ENCODE measurements around the gene RPL27.

The RPL27 gene

DNA sequence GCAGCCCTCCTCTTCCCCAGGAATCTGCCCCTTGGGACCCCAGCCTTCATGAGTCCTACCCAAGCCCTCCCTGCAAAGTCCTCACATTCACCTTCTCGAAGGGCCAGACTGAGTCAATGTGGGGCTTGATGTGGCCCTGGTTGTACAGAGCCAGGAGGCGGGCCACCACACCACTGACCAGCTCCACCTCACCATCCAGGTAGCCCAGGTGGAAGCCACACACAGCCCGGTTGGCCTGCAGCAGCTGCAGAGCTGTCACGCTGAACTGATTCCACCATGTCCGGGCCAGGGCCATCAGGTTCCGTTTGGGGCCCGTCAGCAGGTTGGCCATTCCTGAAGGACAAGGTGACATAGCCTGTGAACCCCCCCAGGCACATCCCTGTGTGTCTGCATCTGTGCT lies 18.0 kb downstream of the RPL27 start:
- Histone ChIP-seq H3K36me3 (ENCODE audit: insufficient read depth, low read depth, low read length) (peaks cover 44% of the 10 kb centered on the region), H3K9ac (ENCODE audit: low read depth, low read length) (no peak overlapping the region), H3K4me1 (ENCODE audit: insufficient read depth, low read length) (peaks cover 12% of the 10 kb centered on the region), H3K27me3 (ENCODE audit: insufficient read depth, low read length) (no peaks in the 10 kb centered on the region), H3K4me3 (ENCODE audit: low read length) (no peak overlapping the region), H3K9me3 (ENCODE audit: insufficient read depth, low read depth, low read length) (no peaks in the 10 kb centered on the region), H3K27ac (ENCODE audit: low read length) (no peak overlapping the region)

DNA sequence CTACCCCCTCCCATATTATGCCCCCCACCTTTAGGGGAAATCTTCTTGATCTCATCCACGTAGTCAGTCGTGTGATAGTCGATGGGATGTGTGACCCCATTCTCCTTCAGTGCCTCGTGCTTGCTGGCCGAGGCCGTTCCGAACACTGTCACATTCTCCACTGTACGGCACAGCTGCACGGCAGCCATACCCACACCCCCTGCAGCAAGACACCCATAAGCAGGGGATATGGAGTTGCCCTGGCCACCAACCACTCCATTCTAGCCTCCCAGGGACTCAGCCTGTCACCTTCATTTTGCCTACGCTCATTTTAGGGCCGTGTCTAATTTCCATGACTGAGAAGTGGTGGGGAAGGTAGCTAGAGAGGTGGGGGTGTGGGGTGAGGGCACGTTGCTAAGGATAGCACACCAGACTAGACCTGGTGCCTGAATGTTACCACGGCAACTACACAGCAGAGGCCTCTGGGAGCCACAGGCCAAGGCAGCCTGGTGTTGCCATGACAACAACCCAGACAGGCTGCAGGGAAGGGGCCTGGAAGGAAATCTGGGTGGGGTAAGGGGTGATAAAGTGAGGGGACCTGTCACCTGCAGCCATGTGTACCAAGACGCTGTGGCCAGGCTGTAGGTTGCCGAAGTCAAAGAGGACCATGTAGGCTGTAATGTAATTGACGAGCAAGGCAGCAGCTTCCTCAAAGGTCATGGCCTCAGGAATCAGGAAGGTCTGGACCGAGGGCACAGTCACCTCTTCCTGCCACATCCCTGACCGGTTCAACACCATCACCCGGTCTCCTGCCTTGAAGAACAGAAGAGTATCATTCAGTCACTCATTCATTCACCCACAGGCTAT lies 20.0 kb downstream of the RPL27 start:
- Histone ChIP-seq H3K9me3 (ENCODE audit: insufficient read depth, low read depth, low read length) (no peaks in the 10 kb centered on the region), H3K4me1 (ENCODE audit: insufficient read depth, low read length) (peaks cover 12% of the 10 kb centered on the region), H3K36me3 (ENCODE audit: insufficient read depth, low read depth, low read length) (peaks cover 44% of the 10 kb centered on the region), H3K27me3 (ENCODE audit: insufficient read depth, low read length) (no peaks in the 10 kb centered on the region), H3K4me3 (ENCODE audit: low read length) (no peak overlapping the region), H3K27ac (ENCODE audit: low read length) (no peak overlapping the region), H3K9ac (ENCODE audit: low read depth, low read length) (no peak overlapping the region)

GRCh38 chr17:43018932-43019331 lies 20.7 kb downstream of the RPL27 start:
- Histone ChIP-seq H3K27me3 (ENCODE audit: insufficient read depth, low read length) (no peaks in the 10 kb centered on the region), H3K4me3 (ENCODE audit: low read length) (no peak overlapping the region), H3K36me3 (ENCODE audit: insufficient read depth, low read depth, low read length) (peaks cover 44% of the 10 kb centered on the region), H3K9ac (ENCODE audit: low read depth, low read length) (no peak overlapping the region), H3K9me3 (ENCODE audit: insufficient read depth, low read depth, low read length) (no peaks in the 10 kb centered on the region), H3K4me1 (ENCODE audit: insufficient read depth, low read length) (peaks cover 12% of the 10 kb centered on the region), H3K27ac (ENCODE audit: low read length) (no peak overlapping the region)

DNA sequence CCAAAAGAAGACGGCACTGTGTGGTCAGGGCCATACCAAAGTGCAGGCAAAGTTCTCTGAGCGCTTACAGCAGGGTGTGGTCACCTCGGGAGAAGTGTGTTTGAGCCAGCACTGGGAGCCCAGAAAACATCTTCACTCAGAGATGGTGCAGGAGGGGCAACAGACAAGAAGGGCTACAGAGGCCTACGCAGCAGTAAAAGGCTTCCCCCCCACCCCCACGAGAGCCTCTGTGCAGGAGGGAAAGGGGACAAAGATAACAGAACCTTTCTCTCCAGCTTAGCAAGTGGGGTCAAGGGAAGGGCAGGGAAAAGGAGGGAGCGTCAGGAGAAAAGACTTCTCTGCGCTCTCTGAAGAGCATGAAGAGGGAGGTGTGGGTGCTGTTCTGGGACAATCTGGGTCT lies 21.2 kb downstream of the RPL27 start:
- Histone ChIP-seq H3K9me3 (ENCODE audit: insufficient read depth, low read depth, low read length) (no peaks in the 10 kb centered on the region), H3K9ac (ENCODE audit: low read depth, low read length) (peak overlapping the region; percentile 39; the same call in 1 of the 2 replicates), H3K27me3 (ENCODE audit: insufficient read depth, low read length) (no peaks in the 10 kb centered on the region), H3K4me1 (ENCODE audit: insufficient read depth, low read length) (peaks cover 12% of the 10 kb centered on the region), H3K36me3 (ENCODE audit: insufficient read depth, low read depth, low read length) (peaks cover 39% of the 10 kb centered on the region), H3K4me3 (ENCODE audit: low read length) (no peak overlapping the region), H3K27ac (ENCODE audit: low read length) (no peak overlapping the region)

GRCh38 chr17:43020030-43020621 lies 21.9 kb downstream of the RPL27 start:
- Histone ChIP-seq H3K9me3 (ENCODE audit: insufficient read depth, low read depth, low read length) (no peaks in the 10 kb centered on the region), H3K9ac (ENCODE audit: low read depth, low read length) (peak overlapping the region; percentile 39; the same call in 1 of the 2 replicates), H3K4me3 (ENCODE audit: low read length) (peak overlapping the region; percentile 40), H3K27me3 (ENCODE audit: insufficient read depth, low read length) (no peaks in the 10 kb centered on the region), H3K4me1 (ENCODE audit: insufficient read depth, low read length) (peaks cover 12% of the 10 kb centered on the region), H3K27ac (ENCODE audit: low read length) (peak overlapping the region; percentile 46), H3K36me3 (ENCODE audit: insufficient read depth, low read depth, low read length) (peaks cover 32% of the 10 kb centered on the region)

- peak overlapping the region; percentile 62 for H3K27ac ChIP-seq (ENCODE audit: low read length)
- peak overlapping the region; percentile 89 for H3K9ac ChIP-seq (ENCODE audit: low read depth, low read length)
- H3K4me1 ChIP-seq (ENCODE audit: insufficient read depth, low read length) = peaks cover 15% of the 10 kb centered on the region
- no peaks in the 10 kb centered on the region for H3K9me3 ChIP-seq (ENCODE audit: insufficient read depth, low read depth, low read length)
- H3K4me3 ChIP-seq (ENCODE audit: low read length) = peak overlapping the region; percentile 94
- H3K27me3 ChIP-seq (ENCODE audit: insufficient read depth, low read length) = no peaks in the 10 kb centered on the region
- peaks cover 30% of the 10 kb centered on the region for H3K36me3 ChIP-seq (ENCODE audit: insufficient read depth, low read depth, low read length)
These were observed 22.8 kb downstream of the RPL27 start for GRCh38 chr17:43020789-43021740.

DNA sequence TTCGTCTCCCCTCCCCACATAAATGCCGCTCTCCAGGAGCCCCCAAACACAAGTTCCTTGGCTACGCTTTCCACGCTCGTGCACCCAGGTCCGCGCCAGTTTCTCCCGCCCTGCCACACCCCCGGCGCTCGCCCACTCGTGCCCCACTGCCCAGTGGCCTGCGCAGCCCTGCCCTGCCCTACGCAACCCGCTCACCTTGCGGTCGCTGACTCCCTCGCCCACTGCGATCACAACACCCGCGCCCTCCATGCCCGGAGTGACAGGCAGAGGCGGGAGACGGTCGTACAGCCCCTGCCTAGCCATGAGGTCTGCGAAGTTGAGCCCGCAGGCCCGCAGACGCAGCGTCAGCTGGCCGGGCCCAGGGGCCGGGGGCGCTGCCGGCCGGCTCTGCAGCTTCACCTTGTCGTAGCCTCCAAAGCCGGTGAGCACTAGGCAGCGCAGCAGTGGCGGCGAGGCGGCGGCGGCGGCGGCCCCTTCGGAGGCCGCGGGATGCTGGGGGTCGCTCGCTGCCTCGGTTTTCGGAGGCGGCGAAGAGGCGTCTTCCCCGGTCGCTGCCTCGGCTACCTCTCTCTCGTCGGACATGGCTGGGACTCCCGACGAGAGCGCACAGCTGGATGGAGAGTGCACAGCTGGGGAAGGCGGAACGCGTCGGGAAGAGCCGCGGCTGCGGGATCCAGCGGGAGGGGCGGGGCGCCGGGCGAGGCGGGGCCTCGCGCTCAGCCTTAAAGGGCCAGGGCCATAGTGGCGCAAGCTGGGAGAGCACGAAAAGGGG lies 23.7 kb downstream of the RPL27 start, which contains the start of gene VAT1:
VAT1 (minus strand) TSS at position 645 of the 772 bp plus-strand sequence; CDS start at position 582, 63 bp downstream.
- H3K27me3 ChIP-seq (ENCODE audit: insufficient read depth, low read length) = no peaks in the 10 kb centered on the region
- H3K9ac ChIP-seq (ENCODE audit: low read depth, low read length) = peak within 1 kb of the TSS; percentile 89
- no peaks in the 10 kb centered on the region for H3K9me3 ChIP-seq (ENCODE audit: insufficient read depth, low read depth, low read length)
- H3K27ac ChIP-seq (ENCODE audit: low read length) = peak within 1 kb of the TSS; percentile 62
- H3K4me1 ChIP-seq (ENCODE audit: insufficient read depth, low read length) = peaks cover 18% of the 10 kb centered on the region
- peak within 1 kb of the TSS; percentile 94 for H3K4me3 ChIP-seq (ENCODE audit: low read length)
- H3K36me3 ChIP-seq (ENCODE audit: insufficient read depth, low read depth, low read length) = peaks cover 23% of the 10 kb centered on the region

DNA sequence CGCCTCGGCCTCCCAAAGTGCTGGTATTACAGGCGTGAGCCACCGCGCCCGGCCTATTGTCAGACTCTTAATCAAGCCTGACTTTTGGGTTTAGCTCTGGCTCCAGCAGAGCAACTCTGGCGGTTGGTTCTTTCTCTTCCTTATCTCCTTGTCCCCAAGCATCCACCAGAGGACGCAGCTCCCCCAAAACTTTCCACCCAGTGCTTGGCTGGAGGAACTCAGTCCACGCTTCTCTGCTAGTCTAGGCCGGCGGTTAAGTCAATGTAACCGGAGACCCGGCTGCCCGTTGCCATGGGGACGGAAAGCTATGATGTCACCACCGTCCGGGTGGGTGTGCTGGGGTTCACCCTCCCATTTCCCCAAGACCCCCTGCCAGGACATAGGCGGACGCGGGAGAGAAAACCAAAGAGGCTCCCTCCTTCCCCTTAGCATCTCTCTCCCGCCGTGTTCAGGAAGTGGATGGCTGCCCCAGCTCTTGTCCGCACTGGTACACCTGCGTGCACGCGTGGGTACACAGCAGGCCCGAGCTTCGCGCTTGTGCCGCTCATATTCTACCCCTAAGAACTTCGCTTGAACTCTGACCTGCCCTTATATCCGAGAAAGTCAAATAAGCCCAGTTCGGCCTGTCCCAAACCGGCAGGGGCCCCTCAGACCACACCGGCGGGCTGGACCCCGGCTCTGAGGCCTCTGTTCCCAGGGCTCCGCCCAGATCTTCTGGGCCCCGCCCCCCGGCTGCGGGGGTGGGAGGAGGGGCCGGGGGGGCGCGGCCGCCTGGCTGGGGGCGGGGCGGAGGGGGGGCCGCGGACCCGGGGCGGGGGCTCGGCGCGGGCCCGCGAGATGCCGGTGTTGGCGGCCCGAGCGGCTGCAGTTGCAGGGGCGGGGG lies 26.4 kb downstream of the RPL27 start, which contains the start of gene RND2:
RND2 (plus strand) TSS at position 825 of the 883 bp plus-strand sequence. CDS start 117 bp downstream, outside the sequence.
- Histone ChIP-seq H3K9me3 (ENCODE audit: insufficient read depth, low read depth, low read length) (no peaks in the 10 kb centered on the region), H3K4me3 (ENCODE audit: low read length) (peak within 1 kb of the TSS; percentile 91), H3K27me3 (ENCODE audit: insufficient read depth, low read length) (no peaks in the 10 kb centered on the region), H3K27ac (ENCODE audit: low read length) (peak within 1 kb of the TSS; percentile 54), H3K36me3 (ENCODE audit: insufficient read depth, low read depth, low read length) (peaks cover 24% of the 10 kb centered on the region), H3K9ac (ENCODE audit: low read depth, low read length) (peak within 1 kb of the TSS; percentile 87; the same call in 1 of the 2 replicates), H3K4me1 (ENCODE audit: insufficient read depth, low read length) (peaks cover 29% of the 10 kb centered on the region)

DNA sequence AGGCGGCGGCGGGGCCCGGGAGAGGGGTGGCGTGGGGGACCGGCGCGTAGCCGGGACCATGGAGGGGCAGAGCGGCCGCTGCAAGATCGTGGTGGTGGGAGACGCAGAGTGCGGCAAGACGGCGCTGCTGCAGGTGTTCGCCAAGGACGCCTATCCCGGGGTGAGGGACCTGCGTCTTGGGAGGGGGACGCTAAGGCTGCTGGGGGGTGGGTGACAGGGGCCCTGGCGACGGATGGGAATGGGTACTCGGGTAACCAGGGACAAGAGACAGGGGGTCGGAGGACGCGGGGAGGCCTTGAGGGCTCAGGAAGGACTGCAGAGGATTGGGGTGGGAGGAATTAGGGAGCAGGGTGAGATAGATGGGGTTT lies 27.1 kb downstream of the RPL27 start:
- H3K27ac ChIP-seq (ENCODE audit: low read length) = no peak overlapping the region
- H3K9me3 ChIP-seq (ENCODE audit: insufficient read depth, low read depth, low read length) = no peaks in the 10 kb centered on the region
- peak overlapping the region; percentile 86; the same call in 1 of the 2 replicates for H3K9ac ChIP-seq (ENCODE audit: low read depth, low read length)
- H3K4me1 ChIP-seq (ENCODE audit: insufficient read depth, low read length) = peaks cover 23% of the 10 kb centered on the region
- no peaks in the 10 kb centered on the region for H3K27me3 ChIP-seq (ENCODE audit: insufficient read depth, low read length)
- peaks cover 18% of the 10 kb centered on the region; the same call in 1 of the 2 replicates for H3K36me3 ChIP-seq (ENCODE audit: insufficient read depth, low read depth, low read length)
- peak overlapping the region; percentile 91 for H3K4me3 ChIP-seq (ENCODE audit: low read length)

All from iPS-20b (cell line).